ENCODE measurements around the gene MEF2A. TPM values are rescaled to one million over a fixed set of nuclear protein-coding genes. Genes with fewer than 3 reads are reported as not detected.

MEF2A gene
- total RNA-seq, 1 experiment from 2014 or later, result 30.7 TPM

DNA sequence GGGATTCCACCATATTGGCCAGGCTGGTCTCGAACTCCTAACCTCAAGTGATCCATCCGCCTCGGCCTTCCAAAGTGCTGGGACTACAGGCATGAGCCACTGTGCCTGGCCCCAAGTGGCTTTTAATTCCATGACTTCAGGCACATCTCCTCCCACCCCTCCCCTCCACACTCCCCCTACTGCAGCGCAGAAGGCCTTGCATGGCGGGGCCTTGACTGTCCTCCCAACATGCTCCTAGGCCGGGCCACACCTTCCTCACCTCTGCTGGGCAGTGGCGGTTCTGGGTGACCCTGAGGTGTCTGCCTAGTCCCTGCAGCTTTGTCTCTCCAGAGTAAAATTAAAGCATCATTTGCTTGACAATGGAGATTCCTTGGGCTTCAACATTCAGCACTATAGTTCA lies 160.5 kb downstream of the MEF2A start:
- Mint-ChIP-seq H3K9me3 (peaks cover 13% of the 10 kb centered on the region), H3K27me3 (ENCODE audit: low read depth) (no peaks in the 10 kb centered on the region), H3K4me1 (peaks cover 23% of the 10 kb centered on the region), H3K27ac (peak overlapping the region; percentile 37; the same call in 1 of the 2 replicates), H3K4me3 (no peak overlapping the region), H3K36me3 (peaks cover 20% of the 10 kb centered on the region)
- ATAC-seq (peak; percentile 40), DNase-seq (ENCODE audit: low spot score) (no peak)
- ChIA-PET CTCF (interaction anchor here (0.6 to 1.3 kb wide), 3 partner anchors 221 to 454 kb away, joined by 3 to 7 read pairs (median 3); no protein-coding TSS in a partner anchor), POLR2A (no interaction called here)
- TF ChIP-seq FOXJ3 (CRISPR knock-in tag; IDR thresholded peaks at IDR 0.05; ENCODE audit: borderline replicate concordance), result no peak
- TF ChIP-seq, protein P1, sequence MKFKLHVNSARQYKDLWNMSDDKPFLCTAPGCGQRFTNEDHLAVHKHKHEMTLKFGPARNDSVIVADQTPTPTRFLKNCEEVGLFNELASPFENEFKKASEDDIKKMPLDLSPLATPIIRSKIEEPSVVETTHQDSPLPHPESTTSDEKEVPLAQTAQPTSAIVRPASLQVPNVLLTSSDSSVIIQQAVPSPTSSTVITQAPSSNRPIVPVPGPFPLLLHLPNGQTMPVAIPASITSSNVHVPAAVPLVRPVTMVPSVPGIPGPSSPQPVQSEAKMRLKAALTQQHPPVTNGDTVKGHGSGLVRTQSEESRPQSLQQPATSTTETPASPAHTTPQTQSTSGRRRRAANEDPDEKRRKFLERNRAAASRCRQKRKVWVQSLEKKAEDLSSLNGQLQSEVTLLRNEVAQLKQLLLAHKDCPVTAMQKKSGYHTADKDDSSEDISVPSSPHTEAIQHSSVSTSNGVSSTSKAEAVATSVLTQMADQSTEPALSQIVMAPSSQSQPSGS (CRISPR knock-in tag; IDR thresholded peaks at IDR 0.05; ENCODE audit: borderline replicate concordance, low read depth), result no peak
- no peak for TF ChIP-seq ESRRA (CRISPR knock-in tag; IDR thresholded peaks at IDR 0.05; ENCODE audit: borderline replicate concordance)
- TF ChIP-seq, protein P2, sequence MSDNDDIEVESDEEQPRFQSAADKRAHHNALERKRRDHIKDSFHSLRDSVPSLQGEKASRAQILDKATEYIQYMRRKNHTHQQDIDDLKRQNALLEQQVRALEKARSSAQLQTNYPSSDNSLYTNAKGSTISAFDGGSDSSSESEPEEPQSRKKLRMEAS (CRISPR knock-in tag; IDR thresholded peaks at IDR 0.05), result no peak
- TF ChIP-seq, protein P3, sequence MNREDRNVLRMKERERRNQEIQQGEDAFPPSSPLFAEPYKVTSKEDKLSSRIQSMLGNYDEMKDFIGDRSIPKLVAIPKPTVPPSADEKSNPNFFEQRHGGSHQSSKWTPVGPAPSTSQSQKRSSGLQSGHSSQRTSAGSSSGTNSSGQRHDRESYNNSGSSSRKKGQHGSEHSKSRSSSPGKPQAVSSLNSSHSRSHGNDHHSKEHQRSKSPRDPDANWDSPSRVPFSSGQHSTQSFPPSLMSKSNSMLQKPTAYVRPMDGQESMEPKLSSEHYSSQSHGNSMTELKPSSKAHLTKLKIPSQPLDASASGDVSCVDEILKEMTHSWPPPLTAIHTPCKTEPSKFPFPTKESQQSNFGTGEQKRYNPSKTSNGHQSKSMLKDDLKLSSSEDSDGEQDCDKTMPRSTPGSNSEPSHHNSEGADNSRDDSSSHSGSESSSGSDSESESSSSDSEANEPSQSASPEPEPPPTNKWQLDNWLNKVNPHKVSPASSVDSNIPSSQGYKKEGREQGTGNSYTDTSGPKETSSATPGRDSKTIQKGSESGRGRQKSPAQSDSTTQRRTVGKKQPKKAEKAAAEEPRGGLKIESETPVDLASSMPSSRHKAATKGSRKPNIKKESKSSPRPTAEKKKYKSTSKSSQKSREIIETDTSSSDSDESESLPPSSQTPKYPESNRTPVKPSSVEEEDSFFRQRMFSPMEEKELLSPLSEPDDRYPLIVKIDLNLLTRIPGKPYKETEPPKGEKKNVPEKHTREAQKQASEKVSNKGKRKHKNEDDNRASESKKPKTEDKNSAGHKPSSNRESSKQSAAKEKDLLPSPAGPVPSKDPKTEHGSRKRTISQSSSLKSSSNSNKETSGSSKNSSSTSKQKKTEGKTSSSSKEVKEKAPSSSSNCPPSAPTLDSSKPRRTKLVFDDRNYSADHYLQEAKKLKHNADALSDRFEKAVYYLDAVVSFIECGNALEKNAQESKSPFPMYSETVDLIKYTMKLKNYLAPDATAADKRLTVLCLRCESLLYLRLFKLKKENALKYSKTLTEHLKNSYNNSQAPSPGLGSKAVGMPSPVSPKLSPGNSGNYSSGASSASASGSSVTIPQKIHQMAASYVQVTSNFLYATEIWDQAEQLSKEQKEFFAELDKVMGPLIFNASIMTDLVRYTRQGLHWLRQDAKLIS (CRISPR knock-in tag; IDR thresholded peaks at IDR 0.05; ENCODE audit: borderline replicate concordance), result no peak
- TF ChIP-seq, protein P4, sequence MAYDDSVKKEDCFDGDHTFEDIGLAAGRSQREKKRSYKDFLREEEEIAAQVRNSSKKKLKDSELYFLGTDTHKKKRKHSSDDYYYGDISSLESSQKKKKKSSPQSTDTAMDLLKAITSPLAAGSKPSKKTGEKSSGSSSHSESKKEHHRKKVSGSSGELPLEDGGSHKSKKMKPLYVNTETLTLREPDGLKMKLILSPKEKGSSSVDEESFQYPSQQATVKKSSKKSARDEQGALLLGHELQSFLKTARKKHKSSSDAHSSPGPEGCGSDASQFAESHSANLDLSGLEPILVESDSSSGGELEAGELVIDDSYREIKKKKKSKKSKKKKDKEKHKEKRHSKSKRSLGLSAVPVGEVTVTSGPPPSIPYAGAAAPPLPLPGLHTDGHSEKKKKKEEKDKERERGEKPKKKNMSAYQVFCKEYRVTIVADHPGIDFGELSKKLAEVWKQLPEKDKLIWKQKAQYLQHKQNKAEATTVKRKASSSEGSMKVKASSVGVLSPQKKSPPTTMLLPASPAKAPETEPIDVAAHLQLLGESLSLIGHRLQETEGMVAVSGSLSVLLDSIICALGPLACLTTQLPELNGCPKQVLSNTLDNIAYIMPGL (CRISPR knock-in tag; IDR thresholded peaks at IDR 0.05), result no peak
- TF ChIP-seq, protein P5, sequence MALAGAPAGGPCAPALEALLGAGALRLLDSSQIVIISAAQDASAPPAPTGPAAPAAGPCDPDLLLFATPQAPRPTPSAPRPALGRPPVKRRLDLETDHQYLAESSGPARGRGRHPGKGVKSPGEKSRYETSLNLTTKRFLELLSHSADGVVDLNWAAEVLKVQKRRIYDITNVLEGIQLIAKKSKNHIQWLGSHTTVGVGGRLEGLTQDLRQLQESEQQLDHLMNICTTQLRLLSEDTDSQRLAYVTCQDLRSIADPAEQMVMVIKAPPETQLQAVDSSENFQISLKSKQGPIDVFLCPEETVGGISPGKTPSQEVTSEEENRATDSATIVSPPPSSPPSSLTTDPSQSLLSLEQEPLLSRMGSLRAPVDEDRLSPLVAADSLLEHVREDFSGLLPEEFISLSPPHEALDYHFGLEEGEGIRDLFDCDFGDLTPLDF (CRISPR knock-in tag; IDR thresholded peaks at IDR 0.05), result no peak
- no peak for TF ChIP-seq TCF7 (CRISPR knock-in tag; IDR thresholded peaks at IDR 0.05; ENCODE audit: low read depth)
- TF ChIP-seq ZNF121 (CRISPR knock-in tag; IDR thresholded peaks at IDR 0.05), result no peak
- TF ChIP-seq, protein P6, sequence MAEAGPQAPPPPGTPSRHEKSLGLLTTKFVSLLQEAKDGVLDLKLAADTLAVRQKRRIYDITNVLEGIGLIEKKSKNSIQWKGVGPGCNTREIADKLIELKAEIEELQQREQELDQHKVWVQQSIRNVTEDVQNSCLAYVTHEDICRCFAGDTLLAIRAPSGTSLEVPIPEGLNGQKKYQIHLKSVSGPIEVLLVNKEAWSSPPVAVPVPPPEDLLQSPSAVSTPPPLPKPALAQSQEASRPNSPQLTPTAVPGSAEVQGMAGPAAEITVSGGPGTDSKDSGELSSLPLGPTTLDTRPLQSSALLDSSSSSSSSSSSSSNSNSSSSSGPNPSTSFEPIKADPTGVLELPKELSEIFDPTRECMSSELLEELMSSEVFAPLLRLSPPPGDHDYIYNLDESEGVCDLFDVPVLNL (CRISPR knock-in tag; IDR thresholded peaks at IDR 0.05; ENCODE audit: borderline replicate concordance, low read depth), result no peak
- TF ChIP-seq, protein P7, sequence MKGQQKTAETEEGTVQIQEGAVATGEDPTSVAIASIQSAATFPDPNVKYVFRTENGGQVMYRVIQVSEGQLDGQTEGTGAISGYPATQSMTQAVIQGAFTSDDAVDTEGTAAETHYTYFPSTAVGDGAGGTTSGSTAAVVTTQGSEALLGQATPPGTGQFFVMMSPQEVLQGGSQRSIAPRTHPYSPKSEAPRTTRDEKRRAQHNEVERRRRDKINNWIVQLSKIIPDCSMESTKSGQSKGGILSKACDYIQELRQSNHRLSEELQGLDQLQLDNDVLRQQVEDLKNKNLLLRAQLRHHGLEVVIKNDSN (CRISPR knock-in tag; IDR thresholded peaks at IDR 0.05), result no peak
- TF ChIP-seq CREM (CRISPR knock-in tag; IDR thresholded peaks at IDR 0.05), result no peak
- TF ChIP-seq, protein P8, sequence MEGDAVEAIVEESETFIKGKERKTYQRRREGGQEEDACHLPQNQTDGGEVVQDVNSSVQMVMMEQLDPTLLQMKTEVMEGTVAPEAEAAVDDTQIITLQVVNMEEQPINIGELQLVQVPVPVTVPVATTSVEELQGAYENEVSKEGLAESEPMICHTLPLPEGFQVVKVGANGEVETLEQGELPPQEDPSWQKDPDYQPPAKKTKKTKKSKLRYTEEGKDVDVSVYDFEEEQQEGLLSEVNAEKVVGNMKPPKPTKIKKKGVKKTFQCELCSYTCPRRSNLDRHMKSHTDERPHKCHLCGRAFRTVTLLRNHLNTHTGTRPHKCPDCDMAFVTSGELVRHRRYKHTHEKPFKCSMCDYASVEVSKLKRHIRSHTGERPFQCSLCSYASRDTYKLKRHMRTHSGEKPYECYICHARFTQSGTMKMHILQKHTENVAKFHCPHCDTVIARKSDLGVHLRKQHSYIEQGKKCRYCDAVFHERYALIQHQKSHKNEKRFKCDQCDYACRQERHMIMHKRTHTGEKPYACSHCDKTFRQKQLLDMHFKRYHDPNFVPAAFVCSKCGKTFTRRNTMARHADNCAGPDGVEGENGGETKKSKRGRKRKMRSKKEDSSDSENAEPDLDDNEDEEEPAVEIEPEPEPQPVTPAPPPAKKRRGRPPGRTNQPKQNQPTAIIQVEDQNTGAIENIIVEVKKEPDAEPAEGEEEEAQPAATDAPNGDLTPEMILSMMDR (IDR thresholded peaks at IDR 0.05), result no peak
- TF ChIP-seq RORB (CRISPR knock-in tag; IDR thresholded peaks at IDR 0.05), result no peak
